G401.6 (cell line): ENCODE data around the gene SOX13.

Experiments used
- FAIRE-seq: peaks from 2 replicates; lab custom pipeline; 2012; peaks lifted over from hg19 to GRCh38; lab: Jason Lieb, UNC

SOX13 gene

DNA sequence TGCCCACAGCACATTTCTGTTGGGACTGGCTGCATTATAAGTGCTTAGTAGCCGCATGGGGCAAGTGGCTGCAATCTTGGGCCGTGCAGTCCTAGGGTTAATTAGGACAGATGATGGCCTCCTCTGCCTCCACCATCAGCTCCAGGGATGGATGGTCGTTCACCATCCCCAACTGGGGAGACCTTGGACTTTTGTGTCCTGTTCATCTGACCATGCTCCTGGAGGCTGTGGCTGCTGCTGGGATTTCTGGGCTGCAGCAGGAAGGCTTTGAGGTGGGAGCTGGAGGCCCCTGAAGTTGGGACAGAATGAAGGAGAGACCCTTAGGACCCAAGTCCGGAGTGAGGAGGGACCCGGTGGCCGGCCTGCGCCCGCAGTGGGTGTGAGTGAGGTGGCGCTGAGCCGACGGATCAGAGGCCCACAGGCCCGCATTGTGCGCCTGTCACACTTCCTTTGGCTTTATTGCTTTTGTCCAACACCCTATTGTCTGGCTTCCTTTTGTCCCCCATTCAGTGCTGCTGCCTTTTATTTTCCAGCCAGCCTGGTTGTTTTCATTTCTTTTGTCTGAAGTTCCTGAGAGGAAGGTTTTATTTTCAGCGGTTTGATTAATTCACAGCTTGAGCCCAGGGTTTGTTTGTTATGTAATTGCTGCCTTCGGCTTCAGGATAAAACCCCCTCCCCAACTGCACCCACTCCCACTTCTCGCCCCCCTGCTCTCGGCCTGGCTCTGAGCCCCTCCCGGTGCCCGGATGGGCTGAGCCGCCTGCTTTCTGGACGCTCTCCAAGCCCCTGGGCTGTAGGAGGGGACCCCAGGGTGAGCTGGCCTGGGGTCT is 35.6 kb downstream of the SOX13 start:
- FAIRE-seq = no peak

- no peak for FAIRE-seq
These were observed 38.1 kb downstream of the SOX13 start for GRCh38 chr1:204110894-204111633.

GRCh38 chr1:204112876-204113730 is 40.2 kb downstream of the SOX13 start:
- no peak for FAIRE-seq

DNA sequence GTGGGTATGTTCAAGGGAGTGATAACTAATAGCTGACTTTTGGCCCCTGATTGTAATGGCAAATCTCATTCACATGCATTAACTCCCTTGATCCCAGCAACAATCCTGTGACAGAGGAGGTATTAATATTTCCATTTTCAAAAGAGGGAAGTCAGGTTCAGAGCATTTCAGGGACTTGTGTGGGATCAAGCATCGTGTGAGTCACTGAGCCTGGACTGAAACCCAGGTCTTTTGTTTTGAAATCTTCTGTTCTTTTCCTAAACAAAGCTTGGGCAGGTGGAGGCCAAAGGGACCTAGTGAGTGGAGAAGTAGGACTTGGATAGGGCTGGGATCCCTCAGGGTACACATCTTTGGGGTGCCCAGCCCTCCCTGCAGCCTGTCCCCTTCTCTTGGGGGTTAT is 41.0 kb downstream of the SOX13 start:
- FAIRE-seq = no peak

GRCh38 chr1:204114606-204115005 is 41.7 kb downstream of the SOX13 start:
- FAIRE-seq = no peak

DNA sequence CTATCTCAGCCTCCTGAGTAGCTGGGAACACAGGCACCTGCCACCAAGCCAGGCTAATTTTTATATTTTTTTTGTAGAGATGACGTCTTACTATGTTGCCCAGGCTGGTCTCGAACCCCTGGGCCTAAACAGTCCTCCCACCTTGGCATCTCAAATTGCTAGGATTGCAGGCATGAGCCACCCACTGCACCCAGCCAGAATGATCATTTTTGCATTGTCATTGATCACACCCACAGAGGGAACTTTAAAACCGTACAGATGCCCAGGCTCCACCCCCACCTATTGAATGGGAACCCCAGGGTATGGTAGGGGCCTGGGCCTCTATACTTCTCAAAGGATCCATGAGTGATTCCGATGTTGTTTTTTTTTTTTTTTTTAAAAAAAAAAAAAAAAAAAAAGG is 42.2 kb downstream of the SOX13 start:
- no peak for FAIRE-seq

DNA sequence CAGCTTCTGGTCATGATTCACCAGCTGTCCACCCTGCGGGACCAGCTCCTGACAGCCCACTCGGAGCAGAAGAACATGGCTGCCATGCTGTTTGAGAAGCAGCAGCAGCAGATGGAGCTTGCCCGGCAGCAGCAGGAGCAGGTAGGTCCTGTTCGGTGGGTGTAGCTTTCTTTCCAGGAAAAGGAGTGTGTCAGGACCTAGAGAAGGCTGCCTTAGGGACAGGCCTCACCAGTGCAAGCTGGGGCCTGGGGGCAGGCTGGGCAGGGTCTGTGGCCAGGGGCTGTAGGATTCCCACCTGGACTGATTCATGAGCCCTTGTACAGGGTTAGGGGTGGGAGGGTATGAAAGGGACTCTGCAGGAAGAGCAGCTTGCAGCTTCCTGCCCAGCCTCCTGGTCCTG is 43.6 kb downstream of the SOX13 start:
- no peak for FAIRE-seq

DNA sequence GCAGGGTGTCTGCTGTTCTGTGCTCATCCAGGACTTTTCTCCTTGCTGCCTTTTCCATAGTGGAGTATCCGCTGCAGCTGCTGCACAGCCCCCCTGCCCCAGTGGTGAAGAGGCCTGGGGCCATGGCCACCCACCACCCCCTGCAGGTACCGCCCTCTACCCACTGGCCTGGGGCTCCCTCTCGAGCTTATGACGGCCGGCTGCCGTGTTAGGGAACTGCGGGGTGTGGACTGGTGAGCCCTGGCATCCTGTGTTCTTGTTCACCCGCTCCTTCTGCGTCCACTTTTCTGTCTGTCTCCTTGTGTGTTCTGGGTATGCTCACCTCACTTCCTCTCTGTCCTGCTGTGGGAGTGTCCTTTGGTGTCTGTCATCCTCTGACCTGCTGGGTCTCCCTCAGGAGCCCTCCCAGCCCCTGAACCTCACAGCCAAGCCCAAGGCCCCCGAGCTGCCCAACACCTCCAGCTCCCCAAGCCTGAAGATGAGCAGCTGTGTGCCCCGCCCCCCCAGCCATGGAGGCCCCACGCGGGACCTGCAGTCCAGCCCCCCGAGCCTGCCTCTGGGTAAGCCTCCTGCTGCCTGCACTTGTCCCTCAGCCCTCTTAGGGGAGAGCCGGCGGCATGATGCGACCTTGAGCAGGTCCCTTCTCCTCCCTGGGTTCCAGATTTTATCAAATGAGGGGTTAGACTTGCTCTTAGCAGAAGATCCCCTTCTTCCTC is 49.1 kb downstream of the SOX13 start:
- FAIRE-seq = no peak

- FAIRE-seq = no peak
These were observed 50.5 kb downstream of the SOX13 start for GRCh38 chr1:204123376-204123775.

GRCh38 chr1:204124639-204125038 is 51.7 kb downstream of the SOX13 start:
- no peak for FAIRE-seq

DNA sequence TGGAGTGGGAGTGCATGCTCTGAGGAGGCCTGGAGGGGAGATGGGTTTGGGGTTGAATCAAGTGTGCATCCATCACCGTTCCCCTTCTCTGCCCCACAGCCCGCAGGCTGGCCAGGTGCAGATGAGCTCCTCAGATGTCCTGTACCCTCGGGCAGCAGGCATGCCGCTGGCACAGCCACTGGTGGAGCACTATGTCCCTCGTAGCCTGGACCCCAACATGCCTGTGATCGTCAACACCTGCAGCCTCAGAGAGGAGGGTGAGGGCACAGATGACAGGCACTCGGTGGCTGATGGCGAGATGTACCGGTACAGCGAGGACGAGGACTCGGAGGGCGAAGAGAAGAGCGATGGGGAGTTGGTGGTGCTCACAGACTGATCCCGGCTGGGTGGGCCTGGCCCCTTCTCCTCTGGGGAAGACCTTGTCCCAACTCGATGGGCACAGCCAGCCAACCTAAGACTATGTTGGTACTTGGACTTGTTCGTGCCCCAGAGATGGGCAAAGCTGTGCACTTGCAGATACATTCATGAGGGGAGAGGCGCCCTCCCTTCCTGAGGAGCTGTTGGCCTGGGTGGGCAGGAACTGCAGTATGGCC is 52.9 kb downstream of the SOX13 start:
- FAIRE-seq = no peak

DNA sequence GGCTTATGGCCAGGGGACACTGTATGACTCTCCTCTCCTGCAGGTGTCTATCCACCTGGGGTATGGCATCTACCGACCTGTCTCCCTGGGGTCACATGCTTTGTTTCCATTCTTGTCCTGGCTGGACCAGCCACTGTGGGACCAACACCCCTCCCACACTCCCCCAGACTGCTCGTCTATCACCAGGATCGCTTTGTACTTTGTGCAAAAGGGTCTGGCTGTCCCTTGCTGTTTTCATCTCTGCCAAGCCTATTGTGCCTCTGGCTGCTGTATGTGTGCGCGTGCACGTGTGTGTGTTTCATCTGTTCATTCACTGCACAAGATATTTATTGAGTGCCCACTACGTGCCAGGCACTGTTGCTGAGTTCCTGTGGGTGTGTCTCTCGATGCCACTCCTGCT is 53.5 kb downstream of the SOX13 start:
- no peak for FAIRE-seq

- FAIRE-seq = no peak
These were observed 54.0 kb downstream of the SOX13 start for GRCh38 chr1:204126956-204127355.

DNA sequence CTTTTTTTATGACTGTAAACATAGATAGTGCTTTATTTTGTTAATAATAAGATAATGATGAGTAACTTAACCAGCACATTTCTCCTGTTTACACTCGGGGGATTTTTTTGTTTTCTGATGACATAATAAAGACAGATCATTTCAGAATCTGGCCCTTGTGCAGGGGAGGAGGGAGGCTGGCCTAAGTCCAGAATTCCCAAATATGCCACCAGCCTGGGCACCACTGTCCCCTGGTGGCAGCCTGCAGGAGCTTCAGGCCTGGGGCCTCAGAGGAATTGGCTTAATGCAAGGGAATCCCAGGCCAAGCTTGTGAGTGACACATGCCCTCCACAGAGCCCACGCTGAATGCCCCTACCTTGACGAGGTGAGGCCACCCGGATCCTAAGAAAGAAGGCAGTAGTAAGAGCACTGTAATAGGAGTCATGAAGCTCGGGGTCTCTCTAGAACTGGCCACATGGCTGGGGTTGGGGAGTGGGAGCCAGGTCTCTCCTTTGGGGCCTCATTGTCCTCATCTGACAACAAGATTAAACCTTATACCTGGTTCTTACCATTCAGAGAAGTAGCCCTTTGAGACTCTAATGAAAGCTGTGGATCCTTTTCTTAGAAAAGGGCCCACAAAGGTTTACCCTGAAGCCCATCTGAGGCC is 54.8 kb downstream of the SOX13 start:
- FAIRE-seq = no peak

- FAIRE-seq = no peak
These were observed 55.6 kb downstream of the SOX13 start for GRCh38 chr1:204128464-204128963.

DNA sequence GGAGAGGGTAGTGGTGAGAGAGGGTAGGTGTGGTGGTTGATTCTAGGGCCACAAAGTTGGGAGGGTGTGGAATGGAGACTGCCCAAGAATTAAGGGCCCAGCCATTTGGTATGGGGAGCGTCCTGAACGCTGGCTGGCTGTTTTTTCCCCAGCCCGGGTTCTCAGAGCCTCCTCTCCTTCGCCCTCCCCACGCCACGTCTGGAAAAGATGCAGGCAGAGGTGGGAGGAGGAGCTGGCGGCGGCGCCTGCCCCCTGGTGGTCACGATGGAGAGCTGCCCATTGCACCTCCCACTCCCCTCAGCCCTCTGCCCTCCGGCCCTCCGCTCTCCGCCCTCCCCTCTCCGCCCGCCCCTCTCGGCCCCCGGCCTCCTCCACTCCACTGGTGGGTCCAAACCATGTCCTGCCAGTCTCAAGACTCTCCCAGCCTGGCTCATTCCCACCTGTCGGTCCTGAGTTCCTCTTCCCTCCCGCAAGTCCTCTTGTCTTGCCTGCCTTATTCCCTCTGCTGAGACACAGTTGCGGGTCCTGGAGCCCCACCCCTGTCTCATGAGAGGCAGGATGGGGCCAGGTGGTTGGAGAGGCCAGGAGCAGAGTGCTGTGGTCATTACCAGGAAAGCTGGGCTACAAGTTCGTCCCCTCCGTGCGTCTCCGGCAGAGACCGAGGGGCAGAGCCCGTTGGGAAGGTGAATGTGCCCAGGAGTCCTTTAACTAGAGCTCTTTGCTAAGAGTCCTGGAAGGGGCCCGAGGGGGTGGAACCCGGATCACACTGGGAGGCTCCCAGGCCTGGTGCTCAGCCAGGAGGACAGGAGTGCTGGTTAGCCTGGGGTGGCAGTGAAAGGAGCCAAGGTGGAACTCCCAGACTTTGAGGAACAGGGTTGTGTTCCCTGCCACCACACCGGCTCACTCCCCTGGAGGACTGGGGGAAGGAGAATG is 56.3 kb downstream of the SOX13 start:
- FAIRE-seq = no peak

DNA sequence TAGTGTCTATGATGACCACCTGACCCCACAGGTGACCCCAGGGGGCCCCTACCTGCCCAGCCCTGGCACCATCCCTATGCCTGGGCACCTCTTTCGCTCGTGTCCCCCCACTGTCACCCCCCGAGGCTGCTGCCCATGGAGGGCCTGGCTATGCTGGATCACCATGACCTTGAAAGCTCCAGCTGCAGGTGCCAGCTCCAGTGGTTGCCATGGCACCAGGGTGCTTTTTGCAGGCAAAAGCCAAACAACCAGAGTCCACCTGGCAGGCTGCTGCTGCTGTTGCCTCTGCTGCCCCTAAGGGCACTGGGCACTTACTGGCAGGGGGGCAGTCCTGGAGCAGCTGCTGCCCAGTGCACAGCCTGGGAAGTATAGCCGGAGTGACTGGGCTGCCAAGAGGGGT is 57.3 kb downstream of the SOX13 start:
- FAIRE-seq = no peak

DNA sequence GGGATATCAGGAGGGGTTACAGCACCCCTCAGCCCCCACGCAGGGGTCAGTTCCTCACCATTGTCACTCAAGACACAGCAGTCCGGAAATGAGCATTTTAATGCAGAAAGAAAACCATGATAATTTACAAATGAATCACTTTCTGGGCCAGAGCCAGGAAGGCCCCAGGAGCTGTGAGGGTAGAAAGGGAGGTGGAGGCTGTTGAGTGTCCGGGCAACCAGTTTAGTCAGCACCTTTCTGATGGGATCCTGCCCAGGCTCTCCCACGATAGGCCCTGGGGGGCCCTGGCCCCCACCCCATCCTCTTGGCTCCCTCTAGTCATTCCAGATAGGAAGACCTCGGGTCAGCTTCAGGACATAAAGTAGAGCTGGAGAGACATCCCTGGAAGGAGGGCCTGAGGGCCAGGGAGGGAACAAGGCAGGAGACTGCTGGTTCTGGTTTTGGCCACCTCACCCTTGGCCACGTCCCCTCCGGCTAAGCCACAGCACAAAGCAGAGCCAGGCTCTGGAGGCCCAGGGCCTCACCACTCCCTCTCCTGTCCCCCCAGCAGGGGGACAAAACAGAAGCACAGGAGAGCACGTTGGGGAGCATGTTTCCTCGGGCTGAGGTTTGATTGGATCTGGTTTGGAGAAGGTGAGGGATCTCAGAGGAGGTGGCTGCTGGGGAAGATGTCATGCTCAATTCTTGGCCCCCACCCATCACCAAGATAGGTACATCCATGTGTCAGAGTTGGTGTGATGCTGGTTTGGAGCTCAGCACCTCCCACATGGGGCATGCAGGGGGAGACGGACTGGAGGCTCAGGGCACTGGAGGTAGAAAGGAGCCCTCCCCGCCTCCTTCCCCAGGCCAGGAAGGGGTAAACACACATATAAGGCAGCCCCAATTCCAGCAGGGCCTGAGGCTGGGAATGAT is 58.3 kb downstream of the SOX13 start:
- FAIRE-seq = no peak

GRCh38 chr1:204131978-204132377 is 59.1 kb downstream of the SOX13 start:
- no peak for FAIRE-seq
